ENCODE data around the gene POLD2.

POLD2 gene

GRCh38 chr7:44124822-44125202 is 1.5 kb upstream of the POLD2 start:
- no peak overlapping the region for H2AK5ac ChIP-seq (ENCODE audit: low read depth, low read length)
- H3K27ac ChIP-seq (replicated peaks; ENCODE audit: low read length), result no peak overlapping the region
- no peak overlapping the region for H4K91ac ChIP-seq (ENCODE audit: low read depth, low read length, poor library complexity)
- no CpG with 5 or more reads among the region's 6 CpGs for WGBS, 2 donors (ENCODE audit: extremely low coverage in 2 of 2, insufficient read length in 2 of 2, insufficient replicate concordance in 1 of 2)
- H2BK15ac ChIP-seq (ENCODE audit: low read length), result no peak overlapping the region
- H3K79me1 ChIP-seq (ENCODE audit: low read depth, low read length), result peaks cover 3% of the 10 kb centered on the region
- no peak overlapping the region for H3K14ac ChIP-seq (ENCODE audit: low read length)
- H3K18ac ChIP-seq (ENCODE audit: low read length), result no peak overlapping the region
- H2BK5ac ChIP-seq (ENCODE audit: low read length), result no peak overlapping the region
- peaks cover 0 to 2% (median 0%) of the 10 kb centered on the region in 3 experiments for H3K27me3 ChIP-seq (ENCODE audit: control insufficient read depth in 3 of 3, insufficient read depth in 3 of 3, low read depth in 1 of 3, low read length in 3 of 3)
- H3K4me1 ChIP-seq (ENCODE audit: control insufficient read depth in 2 of 2, insufficient read depth in 1 of 2, low read depth in 1 of 2, low read length in 2 of 2), result peaks cover 4 to 12% of the 10 kb centered on the region in 2 donors
- DNase-seq (ENCODE audit: low spot score), result no peak
- H2BK120ac ChIP-seq (ENCODE audit: low read depth, low read length), result no peak overlapping the region
- H3K4ac ChIP-seq (ENCODE audit: low read length), result no peak overlapping the region
- H3K23ac ChIP-seq (ENCODE audit: low read depth, low read length, poor library complexity), result no peak overlapping the region
- peaks cover 0 to 4% of the 10 kb centered on the region in 2 donors for H3K9me3 ChIP-seq (replicated peaks in 1 of 2; ENCODE audit: control insufficient read depth in 2 of 2, insufficient read depth in 1 of 2, low read depth in 1 of 2, low read length in 2 of 2)
- H3K9ac ChIP-seq (ENCODE audit: low read depth, low read length, poor library complexity), result no peak overlapping the region
- no peak overlapping the region for H3K4me3 ChIP-seq (ENCODE audit: low read length in 2 of 2)
- no peak overlapping the region for H2AFZ ChIP-seq (ENCODE audit: low read length)
- H3K36me3 ChIP-seq (replicated peaks in 1 of 2; ENCODE audit: control insufficient read depth in 2 of 2, insufficient read depth in 2 of 2, low read length in 2 of 2), result peaks cover 20 to 24% of the 10 kb centered on the region in 2 donors
- no peak overlapping the region for H2BK12ac ChIP-seq (ENCODE audit: low read length)
- no peak overlapping the region for H3K4me2 ChIP-seq (ENCODE audit: insufficient read depth, low read length, poor library complexity, severe bottlenecking)
- H4K8ac ChIP-seq (ENCODE audit: low read depth, low read length), result no peak overlapping the region

GRCh38 chr7:44122529-44122928 is 819 bp downstream of the POLD2 start:
- Histone ChIP-seq H3K9ac (ENCODE audit: low read depth, low read length, poor library complexity) (no peak overlapping the region), H3K4me1 (ENCODE audit: control insufficient read depth in 2 of 2, insufficient read depth in 1 of 2, low read depth in 1 of 2, low read length in 2 of 2) (peaks cover 4 to 12% of the 10 kb centered on the region in 2 donors), H3K4me3 (ENCODE audit: low read length in 2 of 2) (peak overlapping the region; percentile 69 to 87), H2BK15ac (ENCODE audit: low read length) (no peak overlapping the region), H3K79me1 (ENCODE audit: low read depth, low read length) (peaks cover 4% of the 10 kb centered on the region), H2BK120ac (ENCODE audit: low read depth, low read length) (no peak overlapping the region), H3K27ac (replicated peaks; ENCODE audit: low read length) (no peak overlapping the region), H2BK5ac (ENCODE audit: low read length) (no peak overlapping the region), H3K36me3 (replicated peaks in 1 of 2; ENCODE audit: control insufficient read depth in 2 of 2, insufficient read depth in 2 of 2, low read length in 2 of 2) (peaks cover 32 to 43% of the 10 kb centered on the region in 2 donors), H3K4me2 (ENCODE audit: insufficient read depth, low read length, poor library complexity, severe bottlenecking) (peak overlapping the region; percentile 32), H4K91ac (ENCODE audit: low read depth, low read length, poor library complexity) (no peak overlapping the region), H2AFZ (ENCODE audit: low read length) (no peak overlapping the region), H3K4ac (ENCODE audit: low read length) (no peak overlapping the region), H2BK12ac (ENCODE audit: low read length) (no peak overlapping the region), H3K18ac (ENCODE audit: low read length) (no peak overlapping the region), H3K9me3 (replicated peaks in 1 of 2; ENCODE audit: control insufficient read depth in 2 of 2, insufficient read depth in 1 of 2, low read depth in 1 of 2, low read length in 2 of 2) (no peaks in the 10 kb centered on the region), H4K8ac (ENCODE audit: low read depth, low read length) (no peak overlapping the region), H3K14ac (ENCODE audit: low read length) (no peak overlapping the region), H3K23ac (ENCODE audit: low read depth, low read length, poor library complexity) (no peak overlapping the region), H2AK5ac (ENCODE audit: low read depth, low read length) (no peak overlapping the region), H3K27me3 (ENCODE audit: control insufficient read depth in 3 of 3, insufficient read depth in 3 of 3, low read depth in 1 of 3, low read length in 3 of 3) (peaks cover 0 to 2% (median 0%) of the 10 kb centered on the region in 3 experiments)
- no peak for DNase-seq (ENCODE audit: low spot score)
- WGBS, 2 donors (ENCODE audit: extremely low coverage in 2 of 2, insufficient read length in 2 of 2, insufficient replicate concordance in 1 of 2), result no CpG with 5 or more reads among the region's 1 CpG

GRCh38 chr7:44121761-44122420 is 1.5 kb downstream of the POLD2 start:
- Histone ChIP-seq H2AFZ (ENCODE audit: low read length) (no peak overlapping the region), H3K14ac (ENCODE audit: low read length) (no peak overlapping the region), H3K27me3 (ENCODE audit: control insufficient read depth in 3 of 3, insufficient read depth in 3 of 3, low read depth in 1 of 3, low read length in 3 of 3) (peaks cover 0 to 2% (median 0%) of the 10 kb centered on the region in 3 experiments), H3K79me1 (ENCODE audit: low read depth, low read length) (peaks cover 8% of the 10 kb centered on the region), H3K9me3 (replicated peaks in 1 of 2; ENCODE audit: control insufficient read depth in 2 of 2, insufficient read depth in 1 of 2, low read depth in 1 of 2, low read length in 2 of 2) (no peaks in the 10 kb centered on the region), H3K36me3 (replicated peaks in 1 of 2; ENCODE audit: control insufficient read depth in 2 of 2, insufficient read depth in 2 of 2, low read length in 2 of 2) (peaks cover 38 to 49% of the 10 kb centered on the region in 2 donors), H3K4me2 (ENCODE audit: insufficient read depth, low read length, poor library complexity, severe bottlenecking) (no peak overlapping the region), H2AK5ac (ENCODE audit: low read depth, low read length) (no peak overlapping the region), H3K4me3 (ENCODE audit: low read length in 2 of 2) (peak overlapping the region in 1 of 2 donors; percentile 87), H3K18ac (ENCODE audit: low read length) (no peak overlapping the region), H4K91ac (ENCODE audit: low read depth, low read length, poor library complexity) (no peak overlapping the region), H3K23ac (ENCODE audit: low read depth, low read length, poor library complexity) (no peak overlapping the region), H3K4me1 (ENCODE audit: control insufficient read depth in 2 of 2, insufficient read depth in 1 of 2, low read depth in 1 of 2, low read length in 2 of 2) (peaks cover 4 to 12% of the 10 kb centered on the region in 2 donors), H3K27ac (replicated peaks; ENCODE audit: low read length) (no peak overlapping the region), H2BK120ac (ENCODE audit: low read depth, low read length) (no peak overlapping the region), H4K8ac (ENCODE audit: low read depth, low read length) (no peak overlapping the region), H3K4ac (ENCODE audit: low read length) (no peak overlapping the region), H2BK15ac (ENCODE audit: low read length) (no peak overlapping the region), H2BK5ac (ENCODE audit: low read length) (no peak overlapping the region), H2BK12ac (ENCODE audit: low read length) (no peak overlapping the region), H3K9ac (ENCODE audit: low read depth, low read length, poor library complexity) (peak overlapping the region; percentile 47)
- no CpG with 5 or more reads among the region's 12 CpGs for WGBS, 2 donors (ENCODE audit: extremely low coverage in 2 of 2, insufficient read length in 2 of 2, insufficient replicate concordance in 1 of 2)
- no peak for DNase-seq (ENCODE audit: low spot score)

- no peak for DNase-seq (ENCODE audit: low spot score)
- H3K18ac ChIP-seq (ENCODE audit: low read length), result no peak overlapping the region
- no peak overlapping the region for H2AK5ac ChIP-seq (ENCODE audit: low read depth, low read length)
- H3K4me1 ChIP-seq (ENCODE audit: control insufficient read depth in 2 of 2, insufficient read depth in 1 of 2, low read depth in 1 of 2, low read length in 2 of 2), result peaks cover 4 to 12% of the 10 kb centered on the region in 2 donors
- H3K36me3 ChIP-seq (replicated peaks in 1 of 2; ENCODE audit: control insufficient read depth in 2 of 2, insufficient read depth in 2 of 2, low read length in 2 of 2), result peaks cover 49 to 64% of the 10 kb centered on the region in 2 donors
- no peak overlapping the region for H3K4ac ChIP-seq (ENCODE audit: low read length)
- H3K27me3 ChIP-seq (ENCODE audit: control insufficient read depth in 3 of 3, insufficient read depth in 3 of 3, low read depth in 1 of 3, low read length in 3 of 3), result no peaks in the 10 kb centered on the region
- no peaks in the 10 kb centered on the region for H3K9me3 ChIP-seq (replicated peaks in 1 of 2; ENCODE audit: control insufficient read depth in 2 of 2, insufficient read depth in 1 of 2, low read depth in 1 of 2, low read length in 2 of 2)
- no peak overlapping the region for H3K9ac ChIP-seq (ENCODE audit: low read depth, low read length, poor library complexity)
- peaks cover 8% of the 10 kb centered on the region for H3K79me1 ChIP-seq (ENCODE audit: low read depth, low read length)
- no peak overlapping the region for H2BK15ac ChIP-seq (ENCODE audit: low read length)
- no peak overlapping the region for H4K91ac ChIP-seq (ENCODE audit: low read depth, low read length, poor library complexity)
- H4K8ac ChIP-seq (ENCODE audit: low read depth, low read length), result no peak overlapping the region
- no peak overlapping the region for H3K4me2 ChIP-seq (ENCODE audit: insufficient read depth, low read length, poor library complexity, severe bottlenecking)
- peak overlapping the region; percentile 88 for H2BK5ac ChIP-seq (ENCODE audit: low read length)
- H3K4me3 ChIP-seq (ENCODE audit: low read length in 2 of 2), result no peak overlapping the region
- no peak overlapping the region for H3K14ac ChIP-seq (ENCODE audit: low read length)
- H2AFZ ChIP-seq (ENCODE audit: low read length), result no peak overlapping the region
- no peak overlapping the region for H3K23ac ChIP-seq (ENCODE audit: low read depth, low read length, poor library complexity)
- H2BK120ac ChIP-seq (ENCODE audit: low read depth, low read length), result no peak overlapping the region
- no peak overlapping the region for H3K27ac ChIP-seq (replicated peaks; ENCODE audit: low read length)
- WGBS, 2 donors (ENCODE audit: extremely low coverage in 2 of 2, insufficient read length in 2 of 2, insufficient replicate concordance in 1 of 2), result no CpG with 5 or more reads among the region's 6 CpGs
- H2BK12ac ChIP-seq (ENCODE audit: low read length), result no peak overlapping the region
Observed at GRCh38 chr7:44120395-44120794, 3.0 kb downstream of the POLD2 start.

All from neuronal stem cell (in vitro differentiated cells).